Spleen (tissue), 11 donors: ENCODE data around the gene RGS19. TPM values are rescaled to one million over a fixed set of nuclear protein-coding genes. Genes with fewer than 3 reads are reported as not detected.

Experiments
- DNase-seq: peaks from one replicate; pipeline ENCODE4 v3.0.0-alpha.2; 2020
- H3K27ac ChIP-seq, 8 donors: fragments of 200-600 bp; sonication (generic) in 7 of 8; 1 replicate in 4 of 8; 2 replicates in 4 of 8; pipeline versions ENCODE4 v1.5.0 to v1.8.0; 2016 to 2021; ENCODE audit warnings: inconsistent platforms in 4 of 8, mild to moderate bottlenecking in 4 of 8, moderate library complexity in 1 of 8
- H3K27me3 ChIP-seq, 7 donors: fragments of 200-600 bp; sonication (generic) in 6 of 7; replicated peaks in 1 of 7; 1 replicate in 4 of 7; 2 replicates in 3 of 7; pipeline versions ENCODE4 v1.5.0 to v1.8.0; 2016 to 2021; ENCODE audit warnings: inconsistent platforms in 3 of 7, mild to moderate bottlenecking in 1 of 7
- H3K36me3 ChIP-seq, 6 donors: fragments of 200-600 bp; sonication (generic) in 5 of 6; 1 replicate in 4 of 6; 2 replicates in 2 of 6; pipeline versions ENCODE4 v1.5.0 to v1.8.0; 2016 to 2021; ENCODE audit warnings: inconsistent platforms in 2 of 6
- H3K4me1 ChIP-seq, 6 donors: fragments of 200-600 bp; sonication (generic) in 5 of 6; 1 replicate in 3 of 6; 2 replicates in 3 of 6; pipeline versions ENCODE4 v1.5.0 to v1.8.0; 2016 to 2021; ENCODE audit warnings: inconsistent platforms in 3 of 6
- H3K4me3 ChIP-seq, 8 donors: fragments of 200-600 bp; sonication (generic) in 7 of 8; 1 replicate in 4 of 8; 2 replicates in 4 of 8; pipeline versions ENCODE4 v1.5.0 to v1.8.0; 2016 to 2021; ENCODE audit warnings: inconsistent platforms in 4 of 8, mild to moderate bottlenecking in 4 of 8, moderate library complexity in 2 of 8
- H3K9me3 ChIP-seq, 8 donors: fragments of 200-600 bp; sonication (generic) in 7 of 8; 1 replicate in 4 of 8; 2 replicates in 4 of 8; pipeline versions ENCODE4 v1.5.0 to v1.8.0; 2016 to 2021; ENCODE audit warnings: inconsistent platforms in 4 of 8
- POLR2A ChIP-seq, 3 donors: fragments of 450-650 bp; IDR thresholded peaks; one replicate each; pipeline ENCODE4 v1.5.1; 2017; ENCODE audit warnings: antibody characterized with exemption in 3 of 3, mild to moderate bottlenecking in 1 of 3
- POLR2AphosphoS5 ChIP-seq, 3 donors: sonication (generic); formaldehyde crosslinking; IDR thresholded peaks; one replicate each; pipeline ENCODE4 v1.5.1; 2017; ENCODE audit warnings: antibody characterized with exemption in 3 of 3
- WGBS, 5 donors: extraction: QIAGEN DNeasy Blood & Tissue Kit in 3 of 5; methylation state at CpG; one replicate each; pipeline versions ENCODE4 v1.1.5 to v1.1.7; 2013 to 2018; 5-methylcytosine and 5-hydroxymethylcytosine counted together
- intact Hi-C: fragments of 100-400 bp; cut with DNase I; formaldehyde crosslinking; loops from one replicate; pipeline ENCODE4 v1.15.0; 2023; ENCODE audit warnings: low total_unique reads
- polyA plus RNA-seq, 3 donors: library from polyadenylated mRNA; stranded (reverse); fragments of 200-250 nt; gene quantifications; one replicate each; pipeline ENCODE4 v1.2.1, GENCODE V29; 2013
- total RNA-seq, 7 donors: library from RNA; depleted of rRNA in 3 of 7; stranded (reverse); fragments of >200 nt in 3 of 7; fragmentation: NEBNext Ultra II Directional in 4 of 7; extraction: Animal tissue kit (Norgen Biotek cat#: 25700) in 4 of 7; gene quantifications; one replicate each; pipeline versions ENCODE4 v1.1.0 to v1.2.1, GENCODE V29; 2016 to 2021
- TF ChIP-seq, protein P1 (sequence below), 11 experiments: fragments of 200-600 bp in 7 of 11; fragments of 450-650 bp in 4 of 11; sonication (generic) in 4 of 11; IDR thresholded peaks in 8 of 11; conservative IDR thresholded peaks in 3 of 11; 1 replicate in 7 of 11; 2 replicates in 4 of 11; pipeline versions ENCODE4 v1.4.0 to v1.8.0; 2016 to 2021; ENCODE audit warnings: antibody characterized with exemption in 11 of 11, inconsistent platforms in 4 of 11, mild to moderate bottlenecking in 1 of 11
- donor health status: healthy with polysubstance abuse.
- donor health status: DM: no; HTN: no; CAD: no; lungs with moderate emphysema.
- donor health status: DM: no; HTN: no; CAD: no.
- donor health status: Bipolar disorder and iron deficiency.
- donor health status: healthy.
- donor health status: DM: no; HTN: no; CAD: no.
- donor health status: DM: yes; HTN: yes; CAD: no.

The RGS19 gene
- total and polyA plus RNA-seq, 10 donors: 80.4 to 186 (median 102) TPM

DNA sequence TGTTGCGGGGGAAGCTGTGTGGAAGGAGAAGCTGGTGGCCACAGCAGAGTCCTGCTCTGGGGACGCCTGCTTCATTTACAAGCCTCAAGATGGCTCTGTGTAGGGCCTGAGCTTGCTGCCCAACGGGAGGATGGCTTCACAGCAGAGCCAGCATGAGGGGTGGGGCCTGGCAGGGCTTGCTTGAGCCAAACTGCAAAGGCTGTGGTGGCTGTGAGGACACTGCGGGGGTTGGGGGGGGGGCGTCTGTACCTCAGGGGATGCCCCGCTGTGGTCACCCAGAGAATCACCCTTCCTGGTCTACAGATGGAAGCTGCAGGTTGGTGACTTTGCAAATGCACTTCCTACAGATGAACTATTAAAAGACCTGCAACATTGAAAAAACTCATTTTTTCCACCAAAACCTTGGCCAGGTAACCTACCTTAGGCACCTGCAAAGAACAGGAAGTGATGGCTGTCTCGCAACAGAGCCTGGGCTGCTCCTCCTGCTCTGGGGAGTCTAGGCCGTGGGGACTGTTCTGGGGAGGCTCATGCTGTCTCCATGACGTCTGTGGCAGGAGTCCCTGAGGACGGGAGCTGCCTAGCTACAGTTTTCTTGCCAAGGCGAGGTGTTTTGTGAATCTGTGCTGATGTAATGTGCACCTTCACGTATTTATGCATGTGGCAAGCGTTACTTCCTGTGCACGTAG is 20.7 kb upstream of the RGS19 start:
- intact Hi-C loops: no loop called here
- WGBS, 5 donors: 58 to 72% (median 63%) methylated on average over 14 of the region's 14 CpGs
- TF ChIP-seq POLR2AphosphoS5 (IDR thresholded peaks at IDR 0.05) (peak in 1 of 3 donors; percentile 31), POLR2A (IDR thresholded peaks at IDR 0.05) (no peak)
- Histone ChIP-seq H3K4me3 (no peak overlapping the region), H3K27me3 (peaks cover 0 to 46% (median 28%) of the 10 kb centered on the region in 7 donors), H3K9me3 (no peaks in the 10 kb centered on the region), H3K27ac (peak overlapping the region in 3 of 8 donors; percentile 4 to 70 (median 16)), H3K4me1 (peaks cover 5 to 36% (median 23%) of the 10 kb centered on the region in 6 donors), H3K36me3 (peaks cover 0 to 43% (median 13%) of the 10 kb centered on the region in 6 donors)
- DNase-seq: no peak

DNA sequence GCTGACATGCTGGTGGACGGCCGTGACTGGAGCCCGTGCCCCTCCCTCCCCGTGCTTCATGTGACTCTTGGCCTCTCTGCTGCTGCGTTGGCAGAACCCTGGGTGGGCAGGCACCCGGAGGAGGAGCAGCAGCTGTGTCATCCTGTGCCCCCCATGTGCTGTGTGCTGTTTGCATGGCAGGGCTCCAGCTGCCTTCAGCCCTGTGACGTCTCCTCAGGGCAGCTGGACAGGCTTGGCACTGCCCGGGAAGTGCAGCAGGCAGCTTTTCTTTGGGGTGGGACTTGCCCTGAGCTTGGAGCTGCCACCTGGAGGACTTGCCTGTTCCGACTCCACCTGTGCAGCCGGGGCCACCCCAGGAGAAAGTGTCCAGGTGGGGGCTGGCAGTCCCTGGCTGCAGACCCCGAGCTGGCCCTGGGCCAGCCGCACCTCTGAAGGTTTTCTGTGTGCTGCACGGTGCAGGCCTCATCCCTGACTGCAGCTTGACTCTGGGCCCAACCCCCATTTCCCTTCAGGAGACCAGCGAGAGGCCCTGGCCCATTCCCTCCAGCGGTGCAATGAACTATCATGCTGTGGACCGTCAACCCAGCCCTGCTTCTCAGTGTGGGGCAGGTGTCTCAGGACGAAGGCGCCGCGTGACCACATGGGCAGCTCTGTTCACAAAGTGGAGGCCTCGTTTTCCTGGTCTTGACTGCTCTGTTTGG is 19.9 kb upstream of the RGS19 start:
- WGBS, 5 donors: 88 to 94% (median 91%) methylated on average over 9 to 21 of the region's 21 CpGs
- intact Hi-C loops: no loop called here
- peaks cover 0 to 42% (median 28%) of the 10 kb centered on the region in 7 donors for H3K27me3 ChIP-seq
- H3K4me1 ChIP-seq: peaks cover 5 to 36% (median 23%) of the 10 kb centered on the region in 6 donors
- no peak overlapping the region for H3K4me3 ChIP-seq
- peaks cover 0 to 43% (median 13%) of the 10 kb centered on the region in 6 donors for H3K36me3 ChIP-seq
- no peaks in the 10 kb centered on the region for H3K9me3 ChIP-seq
- TF ChIP-seq POLR2A (IDR thresholded peaks at IDR 0.05) (no peak), POLR2AphosphoS5 (IDR thresholded peaks at IDR 0.05) (no peak)
- TF ChIP-seq, protein P1, sequence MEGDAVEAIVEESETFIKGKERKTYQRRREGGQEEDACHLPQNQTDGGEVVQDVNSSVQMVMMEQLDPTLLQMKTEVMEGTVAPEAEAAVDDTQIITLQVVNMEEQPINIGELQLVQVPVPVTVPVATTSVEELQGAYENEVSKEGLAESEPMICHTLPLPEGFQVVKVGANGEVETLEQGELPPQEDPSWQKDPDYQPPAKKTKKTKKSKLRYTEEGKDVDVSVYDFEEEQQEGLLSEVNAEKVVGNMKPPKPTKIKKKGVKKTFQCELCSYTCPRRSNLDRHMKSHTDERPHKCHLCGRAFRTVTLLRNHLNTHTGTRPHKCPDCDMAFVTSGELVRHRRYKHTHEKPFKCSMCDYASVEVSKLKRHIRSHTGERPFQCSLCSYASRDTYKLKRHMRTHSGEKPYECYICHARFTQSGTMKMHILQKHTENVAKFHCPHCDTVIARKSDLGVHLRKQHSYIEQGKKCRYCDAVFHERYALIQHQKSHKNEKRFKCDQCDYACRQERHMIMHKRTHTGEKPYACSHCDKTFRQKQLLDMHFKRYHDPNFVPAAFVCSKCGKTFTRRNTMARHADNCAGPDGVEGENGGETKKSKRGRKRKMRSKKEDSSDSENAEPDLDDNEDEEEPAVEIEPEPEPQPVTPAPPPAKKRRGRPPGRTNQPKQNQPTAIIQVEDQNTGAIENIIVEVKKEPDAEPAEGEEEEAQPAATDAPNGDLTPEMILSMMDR (IDR thresholded peaks at IDR 0.05 in 8 of 11, conservative IDR thresholded peaks at IDR 0.05 in 3 of 11): no peak
- H3K27ac ChIP-seq: peak overlapping the region in 1 of 8 donors; percentile 70
- DNase-seq: no peak

DNA sequence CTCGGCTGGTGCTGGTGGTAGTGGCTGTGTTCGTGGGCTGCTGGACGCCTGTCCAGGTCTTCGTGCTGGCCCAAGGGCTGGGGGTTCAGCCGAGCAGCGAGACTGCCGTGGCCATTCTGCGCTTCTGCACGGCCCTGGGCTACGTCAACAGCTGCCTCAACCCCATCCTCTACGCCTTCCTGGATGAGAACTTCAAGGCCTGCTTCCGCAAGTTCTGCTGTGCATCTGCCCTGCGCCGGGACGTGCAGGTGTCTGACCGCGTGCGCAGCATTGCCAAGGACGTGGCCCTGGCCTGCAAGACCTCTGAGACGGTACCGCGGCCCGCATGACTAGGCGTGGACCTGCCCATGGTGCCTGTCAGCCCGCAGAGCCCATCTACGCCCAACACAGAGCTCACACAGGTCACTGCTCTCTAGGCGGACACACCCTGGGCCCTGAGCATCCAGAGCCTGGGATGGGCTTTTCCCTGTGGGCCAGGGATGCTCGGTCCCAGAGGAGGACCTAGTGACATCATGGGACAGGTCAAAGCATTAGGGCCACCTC is 19.2 kb upstream of the RGS19 start:
- no peak for DNase-seq
- Histone ChIP-seq H3K27me3 (peaks cover 0 to 35% (median 28%) of the 10 kb centered on the region in 7 donors), H3K9me3 (no peaks in the 10 kb centered on the region), H3K4me3 (no peak overlapping the region), H3K27ac (no peak overlapping the region), H3K36me3 (peaks cover 0 to 43% (median 13%) of the 10 kb centered on the region in 6 donors), H3K4me1 (peaks cover 5 to 36% (median 23%) of the 10 kb centered on the region in 6 donors)
- 92 to 98% (median 94%) methylated on average over 24 to 28 of the region's 28 CpGs for WGBS, 5 donors
- TF ChIP-seq POLR2A (IDR thresholded peaks at IDR 0.05): no peak
- no peak for TF ChIP-seq POLR2AphosphoS5 (IDR thresholded peaks at IDR 0.05)
- TF ChIP-seq, protein P1 (IDR thresholded peaks at IDR 0.05 in 8 of 11, conservative IDR thresholded peaks at IDR 0.05 in 3 of 11): no peak
- intact Hi-C loops: no loop called here

DNA sequence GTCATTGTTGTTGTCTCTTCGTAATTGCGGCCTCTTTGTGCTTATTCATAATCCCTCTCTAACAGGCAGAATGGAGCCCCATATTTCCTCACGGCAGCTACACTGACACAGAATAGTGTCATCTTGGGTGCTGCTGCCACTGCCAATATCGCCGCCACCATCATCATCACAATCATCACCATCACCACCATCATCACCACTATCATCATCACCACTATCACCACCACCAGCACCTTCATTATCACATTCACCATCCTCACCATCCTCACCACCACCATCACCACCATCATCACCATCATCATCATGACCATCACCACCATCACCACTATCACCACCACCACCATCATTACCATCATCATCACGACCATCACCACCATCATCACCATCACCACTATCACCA is 17.2 kb upstream of the RGS19 start:
- H3K36me3 ChIP-seq: peaks cover 0 to 43% (median 13%) of the 10 kb centered on the region in 6 donors
- intact Hi-C loops: no loop called here
- WGBS, 5 donors: 80 to 96% (median 83%) methylated on average over 6 of the region's 6 CpGs

More for the DNA sequence above, 17.2 kb upstream of the RGS19 start:
- no peak for DNase-seq
- no peak for TF ChIP-seq POLR2A (IDR thresholded peaks at IDR 0.05)
- TF ChIP-seq, protein P1 (IDR thresholded peaks at IDR 0.05 in 8 of 11, conservative IDR thresholded peaks at IDR 0.05 in 3 of 11): no peak
- TF ChIP-seq POLR2AphosphoS5 (IDR thresholded peaks at IDR 0.05): no peak
- H3K27me3 ChIP-seq: peaks cover 0 to 15% (median 8%) of the 10 kb centered on the region in 7 donors
- peaks cover 0 to 22% (median 8%) of the 10 kb centered on the region in 6 donors for H3K4me1 ChIP-seq
- H3K27ac ChIP-seq: no peak overlapping the region
- H3K4me3 ChIP-seq: no peak overlapping the region
- no peaks in the 10 kb centered on the region for H3K9me3 ChIP-seq
